HG03342 (cell line): ENCODE measurements around the gene GDPD5.

Experiments used
- ATAC-seq: cut with Tn5 transposase; IDR thresholded peaks from one replicate; pipeline ENCODE4 v1.9.1; 2021; ENCODE audit warnings: mild to moderate bottlenecking, moderate library complexity; ENCODE audit not compliant: unreplicated experiment

The GDPD5 gene

DNA sequence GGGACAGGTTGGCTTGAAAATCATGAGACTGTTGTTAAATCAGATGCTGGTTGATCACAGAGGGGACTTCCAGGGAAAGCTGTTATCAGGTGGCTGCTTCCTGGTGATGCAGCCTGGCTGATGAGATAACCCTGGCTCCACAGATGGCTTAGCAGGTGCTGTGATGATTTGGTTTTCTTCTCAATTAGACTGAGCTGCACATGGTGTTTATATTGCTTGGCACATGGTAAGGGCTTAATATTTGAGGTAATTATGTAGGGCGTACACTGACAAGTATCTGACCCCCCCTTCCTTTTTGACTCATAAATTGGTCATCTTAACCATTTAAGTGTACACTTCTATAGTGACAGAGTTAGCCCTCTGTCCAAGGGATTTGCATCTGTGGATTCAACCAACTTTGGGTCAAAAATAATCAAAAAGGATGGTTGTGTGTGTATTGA lies 119.4 kb downstream of the GDPD5 start:
- ATAC-seq = no peak

GRCh38 chr11:75403983-75404658 lies 121.6 kb downstream of the GDPD5 start:
- no peak for ATAC-seq

DNA sequence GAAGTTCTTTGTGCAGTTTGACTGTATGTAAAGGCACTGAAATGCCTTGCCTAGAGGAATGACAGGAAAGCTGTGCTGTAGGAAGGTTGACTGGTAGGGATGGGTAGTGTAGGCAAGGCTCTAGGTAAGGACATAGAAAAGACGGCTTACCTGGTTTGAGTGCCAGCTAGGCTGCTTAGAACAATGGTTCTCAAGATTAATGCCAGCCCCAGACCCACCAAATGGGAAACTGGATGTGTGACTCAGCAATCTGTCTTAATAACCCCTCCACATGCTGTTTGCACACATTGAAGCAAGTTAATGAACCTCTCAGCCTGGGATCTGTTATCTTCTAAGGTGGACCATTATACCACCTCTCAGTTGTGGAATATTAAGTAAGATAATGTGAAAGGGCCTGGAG lies 122.7 kb downstream of the GDPD5 start:
- ATAC-seq = no peak

GRCh38 chr11:75402002-75402773 lies 123.6 kb downstream of the GDPD5 start:
- no peak for ATAC-seq

DNA sequence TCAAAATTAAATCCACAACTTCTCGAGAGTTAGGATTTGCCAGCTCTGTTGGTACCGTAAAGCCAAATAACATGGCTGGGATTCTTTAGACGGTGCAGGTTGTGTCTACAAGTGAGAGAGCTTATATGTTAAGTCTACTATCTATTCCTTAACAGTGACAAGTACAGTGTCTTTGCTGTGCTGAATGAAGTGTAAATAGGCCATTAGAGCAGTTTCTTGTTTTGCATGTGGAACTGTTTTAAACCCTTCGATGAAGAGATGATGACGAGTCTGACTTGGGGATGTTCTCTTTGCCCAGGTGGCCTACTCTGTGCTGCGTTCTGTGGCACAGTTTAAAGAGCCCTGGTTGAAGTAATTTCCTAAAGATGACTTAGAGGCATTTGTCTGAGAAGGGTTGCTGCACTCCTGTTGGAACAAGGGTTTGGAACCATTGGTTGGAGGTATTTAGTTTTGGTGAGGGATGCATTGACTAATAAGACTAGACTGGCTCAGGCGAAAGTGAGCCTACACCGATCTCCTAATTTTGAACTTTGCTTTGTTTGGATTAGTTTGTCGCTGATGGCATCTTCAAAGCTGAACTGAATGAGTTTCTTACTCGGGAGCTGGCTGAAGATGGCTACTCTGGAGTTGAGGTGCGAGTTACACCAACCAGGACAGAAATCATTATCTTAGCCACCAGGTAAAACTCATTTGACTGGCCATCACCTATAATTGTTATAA lies 125.4 kb downstream of the GDPD5 start:
- no peak for ATAC-seq

GRCh38 chr11:75399344-75400145 lies 126.2 kb downstream of the GDPD5 start, which contains the start of gene RPS3:
RPS3 (plus strand) TSS chr11:75399518; CDS start chr11:75399548, 30 bp downstream.
- ATAC-seq = peak; percentile 91

GRCh38 chr11:75398906-75399305 lies 126.8 kb downstream of the GDPD5 start:
- no peak for ATAC-seq

DNA sequence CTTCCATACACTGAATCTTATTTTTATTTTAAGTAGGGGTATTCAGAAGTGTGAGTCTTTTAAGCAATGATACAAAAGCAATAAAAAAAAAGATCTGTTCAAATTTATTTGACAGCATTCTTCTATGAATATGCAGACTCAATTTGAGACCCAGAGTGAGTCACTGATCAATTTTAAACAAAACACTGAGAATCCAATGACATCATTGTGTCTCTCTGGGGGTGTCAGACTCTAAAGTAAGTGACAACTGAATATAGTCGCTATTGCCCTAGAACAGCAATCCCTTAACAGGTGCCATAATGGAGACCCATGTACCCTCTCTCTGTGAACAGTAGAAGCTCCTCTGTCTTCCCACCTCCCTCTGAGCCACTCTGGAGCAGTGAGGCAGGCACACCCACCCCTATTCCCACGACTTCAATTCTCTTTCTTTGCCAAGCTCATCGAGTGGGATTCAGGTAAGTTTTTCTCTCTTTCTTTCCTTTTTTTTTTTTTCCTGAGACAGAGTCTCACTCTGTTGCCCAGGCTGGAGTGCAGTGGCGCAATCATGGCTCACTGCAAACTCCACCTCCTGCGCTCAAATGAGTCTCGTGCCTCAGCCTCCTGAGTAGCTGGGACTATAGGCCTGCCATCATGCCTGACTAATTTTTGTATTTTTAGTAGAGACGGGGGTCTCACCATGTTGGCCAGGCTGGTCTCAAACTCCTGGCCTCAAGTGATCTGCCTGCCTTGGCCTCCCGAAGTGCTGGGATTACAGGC lies 131.5 kb downstream of the GDPD5 start:
- no peak for ATAC-seq

GRCh38 chr11:75389925-75390324 lies 135.8 kb downstream of the GDPD5 start:
- no peak for ATAC-seq

DNA sequence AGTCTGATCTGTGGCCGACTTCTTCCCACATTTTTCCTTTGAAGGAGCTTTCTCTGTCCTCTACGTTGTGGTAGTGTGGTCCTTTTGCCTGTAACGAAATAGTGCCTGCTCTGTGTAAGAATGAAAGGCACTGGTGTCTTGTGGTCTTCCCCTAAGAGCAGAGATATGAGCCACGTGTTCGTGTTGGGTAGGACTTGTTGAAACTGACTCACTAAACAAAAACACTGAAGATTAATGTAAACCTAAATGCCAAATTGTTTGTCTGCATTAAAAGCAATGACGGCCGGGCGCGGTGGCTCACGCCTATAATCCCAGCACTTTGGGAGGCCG lies 136.5 kb downstream of the GDPD5 start:
- ATAC-seq = no peak

DNA sequence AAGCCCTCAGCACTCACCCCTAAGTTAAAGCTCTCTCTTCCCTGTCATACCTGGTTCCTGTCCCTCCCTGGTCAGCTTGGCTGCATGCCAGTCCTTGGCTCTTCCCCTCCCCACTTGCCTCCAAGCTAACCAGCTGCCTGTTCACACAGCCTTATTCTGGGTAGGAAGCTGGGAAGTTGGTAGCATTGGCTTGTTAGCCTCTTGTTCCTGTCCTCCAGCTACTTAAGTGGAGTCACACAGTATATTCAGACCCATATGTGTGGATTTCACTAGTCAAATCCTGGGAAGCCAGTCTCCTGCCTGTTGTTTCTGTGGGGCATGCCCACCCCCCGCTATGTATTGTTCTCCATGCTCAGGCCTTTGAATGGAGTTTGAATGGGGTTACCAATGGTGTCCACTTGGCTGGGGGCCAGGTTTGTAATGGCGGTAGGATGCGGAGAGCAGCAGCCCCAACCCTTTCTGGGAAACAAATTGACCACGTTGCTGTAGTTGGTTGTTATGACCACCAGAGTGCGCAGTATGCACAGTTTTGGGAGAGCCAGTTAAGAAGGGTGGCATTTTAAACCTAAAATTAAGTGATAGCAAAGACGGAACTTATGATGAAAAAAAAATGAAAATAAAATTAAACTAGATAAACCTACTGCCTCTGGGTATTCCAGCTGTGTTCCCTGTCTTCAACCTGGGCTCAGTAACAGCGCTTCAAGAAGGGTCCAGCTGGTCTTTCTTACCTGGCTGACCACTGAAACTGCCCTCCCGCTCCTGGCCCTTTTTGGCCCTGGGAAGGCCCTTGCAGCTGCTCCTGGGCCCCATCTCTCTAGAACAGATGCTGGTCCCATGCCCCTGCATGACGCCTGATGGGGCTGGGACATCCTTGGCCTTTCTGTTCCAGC lies 137.1 kb downstream of the GDPD5 start:
- no peak for ATAC-seq

DNA sequence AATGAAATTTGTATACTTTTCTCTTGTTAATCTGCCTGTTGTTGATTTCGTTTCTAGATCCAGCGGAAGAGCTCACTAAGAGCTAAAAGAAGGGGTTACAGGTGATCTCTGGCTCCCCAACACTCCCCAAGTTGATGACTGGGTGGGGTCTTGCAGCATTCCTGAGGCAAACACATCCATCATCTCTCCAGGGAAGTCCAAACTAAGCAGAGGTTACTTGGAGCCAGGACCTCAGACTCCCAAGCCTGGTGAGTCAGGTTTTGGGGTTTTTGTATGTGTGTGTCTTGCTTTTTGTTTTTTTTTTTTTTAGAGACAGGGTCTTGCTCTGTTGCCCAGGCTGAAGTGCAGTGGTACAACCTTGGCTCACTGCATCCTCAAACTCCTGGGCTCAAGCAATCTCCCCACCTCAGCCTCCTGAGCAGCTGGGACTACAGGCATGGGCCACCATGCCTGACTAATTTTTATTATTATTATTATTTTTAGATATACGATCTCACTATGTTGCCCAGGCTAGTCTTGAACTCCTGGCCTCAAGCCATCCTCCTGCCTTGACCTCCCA lies 137.9 kb downstream of the GDPD5 start:
- no peak for ATAC-seq

DNA sequence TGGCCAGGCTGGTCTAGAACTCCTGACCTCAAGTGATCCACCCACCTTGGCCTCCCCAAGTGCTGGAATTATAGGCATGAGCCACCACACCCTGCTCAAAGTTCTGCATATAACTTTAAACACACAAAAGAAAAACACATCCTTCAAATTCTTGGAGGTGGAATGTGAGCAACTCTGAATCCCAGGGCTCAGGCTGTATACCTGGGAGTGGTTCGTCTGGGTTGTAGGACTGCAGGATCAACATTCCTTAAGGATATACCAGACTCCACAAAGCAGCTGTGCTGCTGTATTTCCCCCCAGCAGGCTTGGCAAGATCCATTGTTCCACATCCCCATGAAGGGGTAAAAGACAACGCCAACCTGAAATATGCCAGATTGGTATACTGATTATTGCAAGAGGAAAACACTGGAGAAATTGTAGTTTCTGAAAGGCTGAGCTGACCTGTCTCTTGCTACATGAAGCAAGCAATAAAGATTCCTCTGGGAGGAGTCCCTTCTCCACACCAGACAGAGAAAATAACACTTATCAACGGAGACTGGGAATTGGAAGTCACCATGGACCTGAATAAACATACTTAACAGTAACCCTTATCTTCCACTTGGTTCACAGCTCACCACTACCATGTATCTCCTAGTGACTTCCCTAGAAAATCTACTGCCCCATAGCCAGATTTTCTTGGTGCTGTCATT lies 138.7 kb downstream of the GDPD5 start:
- no peak for ATAC-seq
